HG02678 (cell line): ENCODE measurements around the gene AMY1A.
"Not testable (repeated sequence)": the region's sequence is repeated elsewhere in the genome, so short reads cannot be mapped to it uniquely, and the experiment has no call there.

Source experiments
- ATAC-seq: cut with Tn5 transposase; IDR thresholded peaks from one replicate; pipeline ENCODE4 v1.9.1; 2021; ENCODE audit warnings: mild to moderate bottlenecking, moderate library complexity; ENCODE audit not compliant: unreplicated experiment

AMY1A gene

GRCh38 chr1:103655460-103655859 is at the start of gene AMY1A:
AMY1A (plus strand) TSS chr1:103655760; CDS start chr1:103656331, 571 bp downstream.
- not testable (repeated sequence) for ATAC-seq

GRCh38 chr1:103616362-103616761 is 39.2 kb upstream of the AMY1A start:
- ATAC-seq: no peak

GRCh38 chr1:103616994-103617477 is 38.5 kb upstream of the AMY1A start, which contains the start of gene AMY2A:
AMY2A (plus strand) TSS chr1:103617427; CDS start chr1:103617441, 14 bp downstream.
- not testable (repeated sequence) for ATAC-seq

DNA sequence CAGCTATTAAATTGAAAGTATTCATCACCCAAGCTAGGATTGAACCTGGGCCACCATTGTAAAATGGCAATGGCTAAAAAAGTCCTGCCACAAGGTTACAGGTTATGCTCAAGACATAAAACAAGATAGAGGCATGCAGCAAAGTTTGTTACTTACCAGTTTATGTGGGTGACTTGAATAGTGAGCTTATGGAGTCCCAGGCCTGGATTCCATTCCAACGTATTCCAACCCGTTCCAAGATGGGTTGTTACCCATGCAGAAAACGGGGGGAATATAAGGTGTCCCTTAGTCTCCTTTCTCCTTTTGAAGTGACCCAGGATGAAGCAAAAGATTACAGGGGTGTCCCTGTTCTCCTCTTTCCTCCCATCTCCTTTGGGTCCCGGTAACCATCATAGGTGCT is 28.1 kb upstream of the AMY1A start:
- ATAC-seq: not testable (repeated sequence)

DNA sequence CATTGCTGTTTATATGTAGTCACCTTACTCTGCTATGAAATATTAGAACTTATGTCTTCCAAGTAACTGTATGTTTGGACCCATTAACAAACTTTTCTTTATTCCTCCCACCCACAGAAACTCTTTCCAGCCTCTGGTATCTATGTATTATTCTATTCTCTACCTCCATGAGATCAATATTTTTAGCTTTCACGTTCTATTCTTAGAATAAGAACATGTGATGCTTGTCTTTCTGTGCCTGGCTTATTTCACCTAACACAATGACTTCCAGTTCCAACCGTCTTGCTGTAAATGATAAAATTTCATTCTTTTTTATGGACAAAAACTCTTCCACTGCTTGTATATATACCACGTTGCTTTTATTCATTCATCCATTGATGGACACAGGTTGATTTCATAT is 14.4 kb upstream of the AMY1A start:
- ATAC-seq: not testable (repeated sequence)

DNA sequence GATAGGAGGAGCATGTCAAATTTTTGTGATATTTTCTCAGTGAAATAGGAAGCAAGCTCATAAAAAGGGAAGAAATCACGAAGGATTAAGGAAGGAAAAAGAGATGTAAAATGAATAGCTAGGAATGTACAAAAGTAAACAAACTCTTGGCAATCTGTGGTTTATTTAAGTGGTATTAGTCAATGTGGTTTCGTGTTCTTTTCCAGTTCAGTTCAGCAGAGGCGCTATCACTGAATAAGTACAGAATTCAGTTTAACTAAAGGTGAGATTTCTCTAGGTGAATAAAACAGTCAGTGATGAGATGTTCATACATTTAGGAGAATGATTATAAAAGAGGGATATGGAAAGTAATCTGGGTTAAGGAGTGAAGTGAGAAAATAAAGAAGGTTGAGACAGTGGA is 11.7 kb upstream of the AMY1A start:
- ATAC-seq: not testable (repeated sequence)

- not testable (repeated sequence) for ATAC-seq
Observed at GRCh38 chr1:103650305-103650704, 5.3 kb upstream of the AMY1A start.

DNA sequence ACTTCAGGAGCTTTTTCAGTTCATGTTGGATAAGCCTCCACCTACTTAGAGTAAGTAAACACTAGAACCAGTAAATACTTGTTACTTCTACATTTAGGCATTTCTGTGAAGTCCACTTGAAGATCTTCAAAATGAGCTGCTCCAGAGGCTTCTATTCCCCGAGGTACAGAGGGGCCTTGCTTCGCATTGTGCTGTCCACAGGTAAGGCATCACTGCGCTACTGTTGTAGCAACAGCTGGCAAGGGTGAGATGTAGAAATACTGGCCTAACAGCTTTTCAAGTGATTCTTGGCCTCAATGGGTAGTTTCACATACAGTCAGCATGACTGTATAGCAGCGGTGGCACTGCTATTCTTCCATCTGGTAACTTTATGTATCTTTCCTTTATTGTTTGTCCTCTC is 4.7 kb upstream of the AMY1A start:
- ATAC-seq: not testable (repeated sequence)

GRCh38 chr1:103654133-103654532 is 1.4 kb upstream of the AMY1A start:
- ATAC-seq: not testable (repeated sequence)

GRCh38 chr1:103676335-103676734 is 20.8 kb downstream of the AMY1A start:
- not testable (repeated sequence) for ATAC-seq

- not testable (repeated sequence) for ATAC-seq
Observed at GRCh38 chr1:103696110-103696509, 40.5 kb downstream of the AMY1A start, which contains the start of gene AMY1B. AMY1B (minus strand) TSS chr1:103696210; CDS start chr1:103695639, 571 bp downstream.

DNA sequence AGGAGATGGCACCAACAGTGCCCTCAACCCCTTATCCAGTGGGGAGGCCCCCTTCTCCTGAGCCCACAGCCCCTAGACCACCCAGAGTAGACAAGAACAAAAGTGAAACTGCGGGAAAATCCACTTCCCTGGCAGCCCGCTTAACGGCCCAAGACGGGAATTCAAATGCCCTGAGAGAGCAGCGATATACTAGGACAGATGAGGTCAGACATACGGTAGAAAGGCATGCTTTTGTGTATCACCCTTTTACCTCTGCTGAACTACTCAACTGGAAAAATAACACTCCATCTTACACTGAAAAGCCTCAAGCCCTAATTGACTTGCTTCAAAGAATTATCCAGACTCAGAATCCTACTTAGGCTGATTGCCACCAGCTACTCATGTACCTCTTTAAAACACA is 41.9 kb downstream of the AMY1A start:
- ATAC-seq: not testable (repeated sequence)

- not testable (repeated sequence) for ATAC-seq
Observed at GRCh38 chr1:103700669-103701068, 45.1 kb downstream of the AMY1A start.

GRCh38 chr1:103701256-103701655 is 45.7 kb downstream of the AMY1A start:
- ATAC-seq: not testable (repeated sequence)

- not testable (repeated sequence) for ATAC-seq
Observed at GRCh38 chr1:103707670-103708069, 52.1 kb downstream of the AMY1A start.

DNA sequence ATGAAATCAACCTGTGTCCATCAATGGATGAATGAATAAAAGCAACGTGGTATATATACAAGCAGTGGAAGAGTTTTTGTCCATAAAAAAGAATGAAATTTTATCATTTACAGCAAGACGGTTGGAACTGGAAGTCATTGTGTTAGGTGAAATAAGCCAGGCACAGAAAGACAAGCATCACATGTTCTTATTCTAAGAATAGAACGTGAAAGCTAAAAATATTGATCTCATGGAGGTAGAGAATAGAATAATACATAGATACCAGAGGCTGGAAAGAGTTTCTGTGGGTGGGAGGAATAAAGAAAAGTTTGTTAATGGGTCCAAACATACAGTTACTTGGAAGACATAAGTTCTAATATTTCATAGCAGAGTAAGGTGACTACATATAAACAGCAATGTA is 54.8 kb downstream of the AMY1A start:
- not testable (repeated sequence) for ATAC-seq
